ENCODE measurements around the gene WDR76. TPM values are rescaled to one million over a fixed set of nuclear protein-coding genes. Genes with fewer than 3 reads are reported as not detected.

WDR76 gene
- total RNA-seq, result 10 to 100 TPM in 3 of 4 donors, 1 to 10 TPM in 1; 8.9 to 11.6 (median 11.0) TPM
- 1 to 10 TPM; 1.2 to 5.4 (median 2.5) TPM for polyA plus RNA-seq

- no peaks in the 10 kb centered on the region for H3K9me3 ChIP-seq
- DNase-seq, result peak; percentile 92
- H3K36me3 ChIP-seq, result no peaks in the 10 kb centered on the region
- H3K4me1 ChIP-seq, result peaks cover 0 to 44% (median 41%) of the 10 kb centered on the region in 4 donors
- intact Hi-C loops (cut with DNase I), result no loop called here
- H3K27ac ChIP-seq, result peak within 1 kb of the TSS; percentile 76 to 81 (median 77)
- TF ChIP-seq POLR2AphosphoS5 (IDR thresholded peaks at IDR 0.05), result peak; percentile 5 to 67 (median 44)
- TF ChIP-seq POLR2A (IDR thresholded peaks at IDR 0.05), result no peak
- TF ChIP-seq CTCF (IDR thresholded peaks at IDR 0.05), result no peak
- H3K4me3 ChIP-seq, result peak within 1 kb of the TSS; percentile 33 to 59 (median 50)
- no peaks in the 10 kb centered on the region for H3K27me3 ChIP-seq
- 3 to 5% methylated on average over 48 of the region's 48 CpGs for WGBS, 2 donors
Observed at GRCh38 chr15:43826508-43827341, at the start of gene WDR76. TSS of gene WDR76 (plus strand) at chr15:43827002. CDS start at chr15:43827033, 31 bp downstream.

DNA sequence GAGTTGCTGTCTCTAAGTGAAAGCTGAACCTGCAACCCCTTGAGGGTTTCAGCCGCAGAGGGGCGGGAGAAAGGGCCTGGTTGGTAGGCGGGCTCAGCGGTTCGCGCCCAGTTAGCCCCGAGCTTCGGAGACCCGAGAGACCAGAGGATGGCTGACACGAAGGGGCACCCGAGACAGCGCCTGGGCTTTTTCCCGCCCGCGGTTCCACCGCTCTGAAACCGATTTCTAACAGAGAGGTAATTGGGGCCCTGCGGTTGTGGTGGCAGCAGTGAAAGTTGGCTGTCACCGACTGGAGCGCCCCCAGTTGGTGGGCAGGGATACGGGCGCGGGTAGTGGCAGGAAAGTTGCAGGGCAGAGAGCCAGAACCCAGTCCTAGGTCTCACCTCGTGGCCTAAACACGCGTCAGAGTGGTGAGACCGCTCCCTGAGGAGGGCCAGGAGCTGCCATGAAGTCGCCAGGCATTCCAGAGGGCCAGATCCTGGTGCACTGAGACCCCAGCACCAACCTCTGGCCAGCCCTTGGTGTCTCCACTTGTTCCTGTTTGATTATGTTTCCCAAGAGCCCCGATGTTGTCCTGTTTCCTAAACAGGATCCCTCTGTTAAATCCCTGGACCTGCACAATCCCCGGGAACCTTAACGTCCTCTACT is 49.4 kb upstream of the WDR76 start:
- 1 to 2% methylated on average over 31 of the region's 31 CpGs for WGBS, 2 donors
- peak; percentile 91 for DNase-seq
- H3K27me3 ChIP-seq, result no peaks in the 10 kb centered on the region

GRCh38 chr15:43779016-43779415 is 47.8 kb upstream of the WDR76 start:
- Histone ChIP-seq H3K9me3 (no peaks in the 10 kb centered on the region), H3K27ac (no peak overlapping the region), H3K27me3 (no peaks in the 10 kb centered on the region), H3K36me3 (no peaks in the 10 kb centered on the region), H3K4me1 (peaks cover 0 to 17% (median 16%) of the 10 kb centered on the region in 4 donors), H3K4me3 (no peak overlapping the region)
- 75 to 79% methylated on average over 1 of the region's 1 CpG for WGBS, 2 donors
- TF ChIP-seq POLR2A (IDR thresholded peaks at IDR 0.05) (no peak), POLR2AphosphoS5 (IDR thresholded peaks at IDR 0.05) (no peak), CTCF (IDR thresholded peaks at IDR 0.05) (no peak), EP300 (IDR thresholded peaks at IDR 0.05) (no peak)
- no peak for DNase-seq
- intact Hi-C loops (cut with DNase I), result no loop called here

More for the DNA sequence above, 49.4 kb upstream of the WDR76 start:
- TF ChIP-seq CTCF (IDR thresholded peaks at IDR 0.05) (peak; percentile 43 to 87 (median 80)), POLR2A (IDR thresholded peaks at IDR 0.05) (no peak), EP300 (IDR thresholded peaks at IDR 0.05) (no peak), POLR2AphosphoS5 (IDR thresholded peaks at IDR 0.05) (peak in 3 of 4 donors; percentile 44 to 54 (median 49))
- Histone ChIP-seq H3K4me1 (peaks cover 0 to 17% (median 16%) of the 10 kb centered on the region in 4 donors), H3K27ac (peak overlapping the region; percentile 85 to 91 (median 89)), H3K4me3 (peak overlapping the region; percentile 55 to 65 (median 61)), H3K9me3 (no peaks in the 10 kb centered on the region), H3K36me3 (peaks cover 0 to 12% (median 8%) of the 10 kb centered on the region in 4 donors)
- intact Hi-C loops (cut with DNase I), result no loop called here

DNA sequence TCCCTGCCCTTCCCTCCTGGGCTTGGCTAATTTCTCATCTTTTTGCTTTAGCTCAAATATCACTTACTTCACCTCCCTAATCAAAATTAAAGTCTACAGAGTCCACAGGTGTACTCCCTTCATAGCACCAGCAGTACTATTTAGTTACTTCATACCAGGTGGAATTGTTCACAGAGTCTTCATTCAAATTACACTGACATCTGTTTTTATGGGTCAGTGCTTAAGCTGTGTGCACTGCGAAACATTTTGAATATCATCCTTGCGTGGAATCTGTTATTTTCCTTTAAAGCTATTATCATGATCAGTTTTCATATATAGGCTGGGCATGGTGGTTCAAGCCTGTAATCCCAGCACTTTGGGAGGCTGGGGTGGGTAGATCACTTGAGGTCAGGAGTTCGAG is 37.4 kb upstream of the WDR76 start:
- 80 to 94% methylated on average over 3 of the region's 3 CpGs for WGBS, 2 donors
- Histone ChIP-seq H3K27me3 (no peaks in the 10 kb centered on the region), H3K36me3 (peaks cover 0 to 10% (median 4%) of the 10 kb centered on the region in 4 donors), H3K4me1 (peaks cover 4 to 21% (median 15%) of the 10 kb centered on the region in 4 donors), H3K9me3 (no peaks in the 10 kb centered on the region), H3K4me3 (no peak overlapping the region), H3K27ac (no peak overlapping the region)
- TF ChIP-seq POLR2AphosphoS5 (IDR thresholded peaks at IDR 0.05) (no peak), CTCF (IDR thresholded peaks at IDR 0.05) (no peak), POLR2A (IDR thresholded peaks at IDR 0.05) (no peak), EP300 (IDR thresholded peaks at IDR 0.05) (no peak)
- no peak for DNase-seq
- intact Hi-C loops (cut with DNase I), result no loop called here

Measured in sigmoid colon (tissue), 7 donors.